GM12878 (cell line): Measurements from ENCODE around the gene PDE8B. TPM values are rescaled to one million over a fixed set of nuclear protein-coding genes. Genes with fewer than 3 reads are reported as not detected.

Source experiments
- ATF2 ChIP-seq: IDR thresholded peaks from 2 replicates; pipeline ENCODE4 v1.6.1; 2012; ENCODE audit warnings: low read length, inconsistent platforms
- CREB1 ChIP-seq: IDR thresholded peaks from 2 replicates; pipeline ENCODE4 v1.6.1; 2012; ENCODE audit warnings: low read depth, mild to moderate bottlenecking, inconsistent platforms
- ETV6 ChIP-seq, 2 experiments: fragments of 450-650 bp in 1 of 2; IDR thresholded peaks in 1 of 2; conservative IDR thresholded peaks in 1 of 2; 2 replicates each; pipeline ENCODE4 v1.6.1; 2014; ENCODE audit warnings: antibody characterized with exemption in 1 of 2, borderline replicate concordance in 1 of 2, low read depth in 1 of 2, mild to moderate bottlenecking in 1 of 2, moderate library complexity in 1 of 2
- HDAC2 ChIP-seq: fragments of 200-600 bp; sonication (generic); IDR thresholded peaks from 2 replicates; pipeline ENCODE4 v1.6.1; 2017
- MTA2 ChIP-seq: fragments of 450-650 bp; IDR thresholded peaks from 2 replicates; pipeline ENCODE4 v1.6.1; 2016; ENCODE audit warnings: low read depth, mild to moderate bottlenecking, moderate library complexity
- MYB ChIP-seq: fragments of 150-350 bp; IDR thresholded peaks from 2 replicates; pipeline ENCODE4 v1.6.1; 2014; ENCODE audit warnings: mild to moderate bottlenecking, low read depth, low read length, borderline replicate concordance
- NR2F1 ChIP-seq: fragments of 450-650 bp; conservative IDR thresholded peaks from 2 replicates; pipeline ENCODE4 v1.6.1; 2017; ENCODE audit warnings: mild to moderate bottlenecking
- SIN3A ChIP-seq: IDR thresholded peaks from 2 replicates; pipeline ENCODE4 v1.6.1; 2012; ENCODE audit warnings: low read depth, low read length, improper control_type of control experiment
- SPI1 ChIP-seq: IDR thresholded peaks from 2 replicates; pipeline ENCODE4 v1.6.1; 2011; ENCODE audit warnings: low read depth, mild to moderate bottlenecking, low read length, moderate library complexity, borderline replicate concordance; ENCODE audit not compliant: insufficient read depth
- SREBF2 ChIP-seq: IDR thresholded peaks from 2 replicates; pipeline ENCODE4 v1.6.1; 2012; ENCODE audit warnings: mild to moderate bottlenecking, low read length
- SRF ChIP-seq, 2 experiments: IDR thresholded peaks; 2 replicates each; pipeline ENCODE4 v1.6.1; 2011; ENCODE audit warnings: low read depth in 2 of 2, low read length in 2 of 2, mild to moderate bottlenecking in 1 of 2, moderate library complexity in 1 of 2
- TCF3 ChIP-seq: IDR thresholded peaks from 2 replicates; pipeline ENCODE4 v1.6.1; 2012; ENCODE audit warnings: low read depth, mild to moderate bottlenecking, low read length, borderline replicate concordance; ENCODE audit not compliant: insufficient read depth
- TCF7 ChIP-seq: IDR thresholded peaks from 2 replicates; pipeline ENCODE4 v1.6.1; 2014; ENCODE audit warnings: antibody characterized with exemption, borderline replicate concordance
- ZNF207 ChIP-seq: fragments of 450-650 bp; IDR thresholded peaks from 2 replicates; pipeline ENCODE4 v1.6.1; 2014; ENCODE audit warnings: antibody characterized with exemption, mild to moderate bottlenecking, borderline replicate concordance
- ZNF217 ChIP-seq: fragments of 450-650 bp; IDR thresholded peaks from 2 replicates; pipeline ENCODE4 v1.6.1; 2017; ENCODE audit warnings: antibody characterized with exemption, mild to moderate bottlenecking
- polyA plus RNA-seq, 11 experiments: library from polyadenylated mRNA; depleted of rRNA in 4 of 11; unstranded in 6 of 11; stranded (reverse) in 5 of 11; fragments of >200 nt; fragmentation: Nextera tagmentation in 4 of 11; fragmentation: Illumina TruSeq in 1 of 11; extraction: Ambion mirVana in 4 of 11; extraction: Trizol in 1 of 11; gene quantifications; 1 replicate in 1 of 11; 2 replicates in 10 of 11; pipeline versions ENCODE4 v1.2.1 to v1.2.3, GENCODE V29; 2011 to 2016; ENCODE audit warnings: inconsistent platforms in 2 of 11, missing spikeins in 2 of 11, low read depth in 1 of 11
- total RNA-seq, 4 experiments: library from RNA; depleted of rRNA in 3 of 4; stranded (reverse); fragments of >200 nt in 3 of 4; fragmentation: Illumina TruSeq in 1 of 4; extraction: Trizol in 1 of 4; gene quantifications; 2 replicates each; pipeline versions ENCODE4 v1.2.1 to v1.2.3, GENCODE V29; 2013 to 2021
- TF ChIP-seq, protein P1 (sequence below), 3 experiments: IDR thresholded peaks in 2 of 3; conservative IDR thresholded peaks in 1 of 3; 2 replicates each; pipeline ENCODE4 v1.5.1; 2011; ENCODE audit warnings: low read depth in 3 of 3, low read length in 3 of 3, mild to moderate bottlenecking in 3 of 3, control low read depth in 2 of 3, moderate library complexity in 2 of 3, inconsistent platforms in 1 of 3, mixed read lengths in 1 of 3; ENCODE audit not compliant: control insufficient read depth in 2 of 3, insufficient read depth in 1 of 3; ENCODE audit errors: extremely low read depth in 1 of 3
- TF ChIP-seq, protein P2 (sequence below): fragments of 450-650 bp; IDR thresholded peaks from 2 replicates; pipeline ENCODE4 v1.6.1; 2014; ENCODE audit warnings: mild to moderate bottlenecking
- TF ChIP-seq, protein P3 (sequence below): fragments of 450-650 bp; IDR thresholded peaks from 2 replicates; pipeline ENCODE4 v1.6.1; 2016; ENCODE audit warnings: mild to moderate bottlenecking
- TF ChIP-seq, protein P4 (sequence below): fragments of 450-650 bp; formaldehyde crosslinking; IDR thresholded peaks from 2 replicates; pipeline ENCODE4 v1.5.0; 2022; ENCODE audit warnings: mild to moderate bottlenecking, missing genetic modification characterization

Gene PDE8B
- total and polyA plus RNA-seq, 10 of the 15 experiments (the other 5 are each of a cell fraction or from before 2014, with no cell fraction given), result 0.03 to 0.44 (median 0.20) TPM; not detected in 3

DNA sequence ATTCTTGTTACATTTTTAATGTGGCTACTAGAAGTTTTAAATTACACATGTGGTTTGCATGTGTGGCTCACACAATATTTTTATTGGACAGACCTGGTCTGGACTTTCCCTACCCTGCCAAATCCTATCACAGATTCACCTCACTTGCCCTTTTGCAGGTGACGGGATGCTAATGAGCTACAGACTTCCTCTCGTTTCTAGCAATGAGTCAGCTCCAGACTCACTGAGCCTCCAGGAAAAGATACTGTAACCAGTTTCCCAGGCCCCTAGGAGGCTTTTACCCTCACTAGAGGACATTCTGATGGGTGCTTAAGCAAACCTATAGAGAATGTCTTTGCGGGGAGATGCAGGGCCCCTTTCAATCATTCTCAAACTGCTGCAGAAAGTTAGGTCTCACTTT lies 146.3 kb downstream of the PDE8B start (continued):
- TF ChIP-seq, protein P1, sequence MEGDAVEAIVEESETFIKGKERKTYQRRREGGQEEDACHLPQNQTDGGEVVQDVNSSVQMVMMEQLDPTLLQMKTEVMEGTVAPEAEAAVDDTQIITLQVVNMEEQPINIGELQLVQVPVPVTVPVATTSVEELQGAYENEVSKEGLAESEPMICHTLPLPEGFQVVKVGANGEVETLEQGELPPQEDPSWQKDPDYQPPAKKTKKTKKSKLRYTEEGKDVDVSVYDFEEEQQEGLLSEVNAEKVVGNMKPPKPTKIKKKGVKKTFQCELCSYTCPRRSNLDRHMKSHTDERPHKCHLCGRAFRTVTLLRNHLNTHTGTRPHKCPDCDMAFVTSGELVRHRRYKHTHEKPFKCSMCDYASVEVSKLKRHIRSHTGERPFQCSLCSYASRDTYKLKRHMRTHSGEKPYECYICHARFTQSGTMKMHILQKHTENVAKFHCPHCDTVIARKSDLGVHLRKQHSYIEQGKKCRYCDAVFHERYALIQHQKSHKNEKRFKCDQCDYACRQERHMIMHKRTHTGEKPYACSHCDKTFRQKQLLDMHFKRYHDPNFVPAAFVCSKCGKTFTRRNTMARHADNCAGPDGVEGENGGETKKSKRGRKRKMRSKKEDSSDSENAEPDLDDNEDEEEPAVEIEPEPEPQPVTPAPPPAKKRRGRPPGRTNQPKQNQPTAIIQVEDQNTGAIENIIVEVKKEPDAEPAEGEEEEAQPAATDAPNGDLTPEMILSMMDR (IDR thresholded peaks at IDR 0.05 in 2 of 3, conservative IDR thresholded peaks at IDR 0.05 in 1 of 3; ENCODE audit: control insufficient read depth in 2 of 3, extremely low read depth in 1 of 3, insufficient read depth in 1 of 3, low read depth in 3 of 3, low read length in 3 of 3), result no peak
- TF ChIP-seq ATF2 (peak; percentile 50; the same call in 1 of the 2 replicates), NR2F1 (peak; percentile 99), ETV6 (conservative IDR thresholded peaks at IDR 0.05 in 1 of 2, IDR thresholded peaks at IDR 0.05 in 1 of 2; ENCODE audit: borderline replicate concordance in 1 of 2, low read depth in 1 of 2) (peak in 1 of 2 experiments; percentile 76; a peak in 2 of 4 replicates), TCF7 (peak; percentile 21; the same call in 1 of the 2 replicates), ZNF207 (no peak), ZNF217 (peak; percentile 93), SRF (IDR thresholded peaks at IDR 0.05; ENCODE audit: low read depth in 2 of 2, low read length in 2 of 2) (0 out of 4 replicates have a peak, but pooled peaks of 1 of the 2 experiments have one; percentile 8), HDAC2 (no peak), TCF3 (no peak), MYB (no peak), SIN3A (no peak), SPI1 (peak; percentile 16; the same call in 1 of the 2 replicates), MTA2 (peak; percentile 89), CREB1 (peak; percentile 47; the same call in 1 of the 2 replicates), SREBF2 (no peak)
- TF ChIP-seq, protein P2, sequence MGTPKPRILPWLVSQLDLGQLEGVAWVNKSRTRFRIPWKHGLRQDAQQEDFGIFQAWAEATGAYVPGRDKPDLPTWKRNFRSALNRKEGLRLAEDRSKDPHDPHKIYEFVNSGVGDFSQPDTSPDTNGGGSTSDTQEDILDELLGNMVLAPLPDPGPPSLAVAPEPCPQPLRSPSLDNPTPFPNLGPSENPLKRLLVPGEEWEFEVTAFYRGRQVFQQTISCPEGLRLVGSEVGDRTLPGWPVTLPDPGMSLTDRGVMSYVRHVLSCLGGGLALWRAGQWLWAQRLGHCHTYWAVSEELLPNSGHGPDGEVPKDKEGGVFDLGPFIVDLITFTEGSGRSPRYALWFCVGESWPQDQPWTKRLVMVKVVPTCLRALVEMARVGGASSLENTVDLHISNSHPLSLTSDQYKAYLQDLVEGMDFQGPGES, result no peak
- TF ChIP-seq, protein P3, sequence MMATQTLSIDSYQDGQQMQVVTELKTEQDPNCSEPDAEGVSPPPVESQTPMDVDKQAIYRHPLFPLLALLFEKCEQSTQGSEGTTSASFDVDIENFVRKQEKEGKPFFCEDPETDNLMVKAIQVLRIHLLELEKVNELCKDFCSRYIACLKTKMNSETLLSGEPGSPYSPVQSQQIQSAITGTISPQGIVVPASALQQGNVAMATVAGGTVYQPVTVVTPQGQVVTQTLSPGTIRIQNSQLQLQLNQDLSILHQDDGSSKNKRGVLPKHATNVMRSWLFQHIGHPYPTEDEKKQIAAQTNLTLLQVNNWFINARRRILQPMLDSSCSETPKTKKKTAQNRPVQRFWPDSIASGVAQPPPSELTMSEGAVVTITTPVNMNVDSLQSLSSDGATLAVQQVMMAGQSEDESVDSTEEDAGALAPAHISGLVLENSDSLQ, result peak; percentile 60
- TF ChIP-seq, protein P4, sequence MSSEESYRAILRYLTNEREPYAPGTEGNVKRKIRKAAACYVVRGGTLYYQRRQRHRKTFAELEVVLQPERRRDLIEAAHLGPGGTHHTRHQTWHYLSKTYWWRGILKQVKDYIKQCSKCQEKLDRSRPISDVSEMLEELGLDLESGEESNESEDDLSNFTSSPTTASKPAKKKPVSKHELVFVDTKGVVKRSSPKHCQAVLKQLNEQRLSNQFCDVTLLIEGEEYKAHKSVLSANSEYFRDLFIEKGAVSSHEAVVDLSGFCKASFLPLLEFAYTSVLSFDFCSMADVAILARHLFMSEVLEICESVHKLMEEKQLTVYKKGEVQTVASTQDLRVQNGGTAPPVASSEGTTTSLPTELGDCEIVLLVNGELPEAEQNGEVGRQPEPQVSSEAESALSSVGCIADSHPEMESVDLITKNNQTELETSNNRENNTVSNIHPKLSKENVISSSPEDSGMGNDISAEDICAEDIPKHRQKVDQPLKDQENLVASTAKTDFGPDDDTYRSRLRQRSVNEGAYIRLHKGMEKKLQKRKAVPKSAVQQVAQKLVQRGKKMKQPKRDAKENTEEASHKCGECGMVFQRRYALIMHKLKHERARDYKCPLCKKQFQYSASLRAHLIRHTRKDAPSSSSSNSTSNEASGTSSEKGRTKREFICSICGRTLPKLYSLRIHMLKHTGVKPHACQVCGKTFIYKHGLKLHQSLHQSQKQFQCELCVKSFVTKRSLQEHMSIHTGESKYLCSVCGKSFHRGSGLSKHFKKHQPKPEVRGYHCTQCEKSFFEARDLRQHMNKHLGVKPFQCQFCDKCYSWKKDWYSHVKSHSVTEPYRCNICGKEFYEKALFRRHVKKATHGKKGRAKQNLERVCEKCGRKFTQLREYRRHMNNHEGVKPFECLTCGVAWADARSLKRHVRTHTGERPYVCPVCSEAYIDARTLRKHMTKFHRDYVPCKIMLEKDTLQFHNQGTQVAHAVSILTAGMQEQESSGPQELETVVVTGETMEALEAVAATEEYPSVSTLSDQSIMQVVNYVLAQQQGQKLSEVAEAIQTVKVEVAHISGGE, result no peak
